Ishikawa (cell line): ENCODE measurements around the gene PLEKHA3.

ENCODE experiments used
- CEBPB ChIP-seq: IDR thresholded peaks from 2 replicates; pipeline ENCODE4 v1.6.1; 2012
- EGR1 ChIP-seq: IDR thresholded peaks from 2 replicates; pipeline ENCODE4 v1.6.1; 2012
- EP300 ChIP-seq: IDR thresholded peaks from 2 replicates; pipeline ENCODE4 v1.6.1; 2012; ENCODE audit warnings: borderline replicate concordance
- FOXM1 ChIP-seq: IDR thresholded peaks from 2 replicates; pipeline ENCODE4 v1.6.1; 2012; ENCODE audit warnings: low read depth, borderline replicate concordance
- NFIC ChIP-seq: IDR thresholded peaks from 2 replicates; pipeline ENCODE4 v1.6.1; 2012
- RAD21 ChIP-seq: IDR thresholded peaks from 2 replicates; pipeline ENCODE4 v1.6.1; 2012; ENCODE audit warnings: low read depth
- TAF1 ChIP-seq: IDR thresholded peaks from 2 replicates; pipeline ENCODE4 v1.6.1; 2012; ENCODE audit warnings: low read depth, mild to moderate bottlenecking
- TCF12 ChIP-seq: IDR thresholded peaks from 2 replicates; pipeline ENCODE4 v1.6.1; 2012; ENCODE audit warnings: low read depth
- TEAD4 ChIP-seq: IDR thresholded peaks from 2 replicates; pipeline ENCODE4 v1.6.1; 2012
- YY1 ChIP-seq: IDR thresholded peaks from 2 replicates; pipeline ENCODE4 v1.6.1; 2012; ENCODE audit warnings: low read depth
- ZBTB7A ChIP-seq: IDR thresholded peaks from 2 replicates; pipeline ENCODE4 v1.6.1; 2012; ENCODE audit warnings: low read depth
- TF ChIP-seq, protein P1 (sequence below): IDR thresholded peaks from 2 replicates; pipeline ENCODE4 v1.6.1; 2012
- TF ChIP-seq, protein P2 (sequence below): IDR thresholded peaks from 2 replicates; pipeline ENCODE4 v1.6.1; 2012
- TF ChIP-seq, protein P3 (sequence below): IDR thresholded peaks from 2 replicates; pipeline ENCODE4 v1.6.1; 2012; ENCODE audit warnings: low read depth, mild to moderate bottlenecking

PLEKHA3 gene

DNA sequence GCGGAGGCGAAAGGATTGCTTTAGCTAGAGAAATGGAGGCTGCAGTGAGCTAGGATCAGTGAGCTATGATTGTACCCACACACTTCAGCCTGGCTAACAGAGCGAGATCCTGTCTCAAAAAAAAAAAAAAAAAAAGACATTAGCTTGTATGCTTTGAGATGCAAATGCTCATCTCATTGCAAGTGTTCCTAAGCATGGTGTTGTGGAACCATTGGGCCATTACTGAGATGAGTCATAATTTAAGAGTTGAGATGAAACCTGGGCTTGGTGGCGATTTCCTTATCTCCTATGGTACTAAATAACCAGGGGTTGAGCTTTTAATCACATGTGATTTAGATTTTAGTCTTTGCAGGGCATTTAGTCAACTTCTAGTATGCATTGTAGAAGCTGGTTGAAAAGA, 2.2 kb downstream of the PLEKHA3 start:
- no peak for TF ChIP-seq FOXM1
- TF ChIP-seq EP300, result no peak
- no peak for TF ChIP-seq YY1
- TF ChIP-seq TEAD4, result no peak
- no peak for TF ChIP-seq TAF1
- TF ChIP-seq EGR1, result no peak
- TF ChIP-seq, protein P1, sequence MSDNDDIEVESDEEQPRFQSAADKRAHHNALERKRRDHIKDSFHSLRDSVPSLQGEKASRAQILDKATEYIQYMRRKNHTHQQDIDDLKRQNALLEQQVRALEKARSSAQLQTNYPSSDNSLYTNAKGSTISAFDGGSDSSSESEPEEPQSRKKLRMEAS, result no peak
- TF ChIP-seq RAD21, result no peak

DNA sequence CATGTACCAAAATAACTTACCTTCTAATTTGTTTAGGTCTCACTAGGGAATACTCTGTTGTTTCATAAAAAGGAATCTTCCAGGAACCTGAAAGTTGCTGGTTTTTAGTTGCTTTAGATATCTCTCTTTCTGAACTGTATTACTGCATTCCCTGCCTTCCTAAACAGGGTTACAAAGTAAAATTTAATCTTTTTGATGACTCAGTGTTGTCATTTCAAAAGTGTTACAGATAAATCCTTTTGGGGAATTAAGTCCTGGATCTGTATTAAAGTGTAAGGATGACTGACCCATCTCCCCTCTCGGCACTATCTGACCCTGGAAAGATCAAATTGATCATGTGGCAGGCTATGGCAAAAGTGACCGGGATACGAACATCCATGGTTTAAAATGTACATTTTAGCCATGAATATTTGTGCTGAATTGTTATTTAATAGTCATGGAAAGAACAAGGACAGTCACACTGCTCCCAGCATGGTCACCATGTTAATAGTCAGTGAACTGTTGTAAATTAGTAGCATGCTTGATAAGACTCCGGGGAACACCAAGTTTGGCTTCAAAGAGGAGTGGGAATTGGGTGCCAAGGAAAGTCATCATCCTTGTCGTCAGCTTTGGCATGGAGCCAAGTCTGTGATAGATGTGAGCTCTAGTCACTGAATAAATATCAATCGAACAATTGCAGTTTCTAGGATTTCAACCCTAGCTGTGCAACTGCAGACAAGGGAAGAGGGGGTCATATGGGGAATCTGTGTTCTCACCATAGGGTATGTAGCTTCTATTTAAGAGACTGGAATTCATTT, 4.2 kb downstream of the PLEKHA3 start:
- TF ChIP-seq EGR1, result no peak
- TF ChIP-seq, protein P2, sequence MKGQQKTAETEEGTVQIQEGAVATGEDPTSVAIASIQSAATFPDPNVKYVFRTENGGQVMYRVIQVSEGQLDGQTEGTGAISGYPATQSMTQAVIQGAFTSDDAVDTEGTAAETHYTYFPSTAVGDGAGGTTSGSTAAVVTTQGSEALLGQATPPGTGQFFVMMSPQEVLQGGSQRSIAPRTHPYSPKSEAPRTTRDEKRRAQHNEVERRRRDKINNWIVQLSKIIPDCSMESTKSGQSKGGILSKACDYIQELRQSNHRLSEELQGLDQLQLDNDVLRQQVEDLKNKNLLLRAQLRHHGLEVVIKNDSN, result no peak
- TF ChIP-seq, protein P1, result no peak
- no peak for TF ChIP-seq YY1
- no peak for TF ChIP-seq TAF1
- TF ChIP-seq, protein P3, sequence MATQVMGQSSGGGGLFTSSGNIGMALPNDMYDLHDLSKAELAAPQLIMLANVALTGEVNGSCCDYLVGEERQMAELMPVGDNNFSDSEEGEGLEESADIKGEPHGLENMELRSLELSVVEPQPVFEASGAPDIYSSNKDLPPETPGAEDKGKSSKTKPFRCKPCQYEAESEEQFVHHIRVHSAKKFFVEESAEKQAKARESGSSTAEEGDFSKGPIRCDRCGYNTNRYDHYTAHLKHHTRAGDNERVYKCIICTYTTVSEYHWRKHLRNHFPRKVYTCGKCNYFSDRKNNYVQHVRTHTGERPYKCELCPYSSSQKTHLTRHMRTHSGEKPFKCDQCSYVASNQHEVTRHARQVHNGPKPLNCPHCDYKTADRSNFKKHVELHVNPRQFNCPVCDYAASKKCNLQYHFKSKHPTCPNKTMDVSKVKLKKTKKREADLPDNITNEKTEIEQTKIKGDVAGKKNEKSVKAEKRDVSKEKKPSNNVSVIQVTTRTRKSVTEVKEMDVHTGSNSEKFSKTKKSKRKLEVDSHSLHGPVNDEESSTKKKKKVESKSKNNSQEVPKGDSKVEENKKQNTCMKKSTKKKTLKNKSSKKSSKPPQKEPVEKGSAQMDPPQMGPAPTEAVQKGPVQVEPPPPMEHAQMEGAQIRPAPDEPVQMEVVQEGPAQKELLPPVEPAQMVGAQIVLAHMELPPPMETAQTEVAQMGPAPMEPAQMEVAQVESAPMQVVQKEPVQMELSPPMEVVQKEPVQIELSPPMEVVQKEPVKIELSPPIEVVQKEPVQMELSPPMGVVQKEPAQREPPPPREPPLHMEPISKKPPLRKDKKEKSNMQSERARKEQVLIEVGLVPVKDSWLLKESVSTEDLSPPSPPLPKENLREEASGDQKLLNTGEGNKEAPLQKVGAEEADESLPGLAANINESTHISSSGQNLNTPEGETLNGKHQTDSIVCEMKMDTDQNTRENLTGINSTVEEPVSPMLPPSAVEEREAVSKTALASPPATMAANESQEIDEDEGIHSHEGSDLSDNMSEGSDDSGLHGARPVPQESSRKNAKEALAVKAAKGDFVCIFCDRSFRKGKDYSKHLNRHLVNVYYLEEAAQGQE, result no peak
- TF ChIP-seq NFIC, result peak; percentile 84

DNA sequence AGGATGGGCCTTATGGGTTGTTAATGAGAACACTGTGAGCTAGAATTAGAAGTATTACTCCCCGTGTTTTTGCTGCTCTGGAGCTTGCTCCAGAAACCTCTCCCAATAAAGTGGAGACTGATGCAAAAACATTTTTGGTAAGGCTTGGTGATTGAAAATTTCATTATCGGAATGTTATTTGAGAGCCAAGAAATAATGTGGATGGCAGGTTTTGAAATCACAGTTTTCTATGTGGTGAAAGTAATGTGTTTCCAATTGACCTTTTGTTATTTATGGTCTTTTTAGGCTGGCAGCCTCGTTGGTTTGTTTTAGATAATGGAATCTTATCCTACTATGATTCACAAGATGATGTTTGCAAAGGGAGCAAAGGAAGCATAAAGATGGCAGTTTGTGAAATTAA, 5.1 kb downstream of the PLEKHA3 start:
- no peak for TF ChIP-seq FOXM1
- no peak for TF ChIP-seq NFIC
- TF ChIP-seq ZBTB7A, result no peak
- TF ChIP-seq, protein P1, result no peak
- no peak for TF ChIP-seq TCF12

DNA sequence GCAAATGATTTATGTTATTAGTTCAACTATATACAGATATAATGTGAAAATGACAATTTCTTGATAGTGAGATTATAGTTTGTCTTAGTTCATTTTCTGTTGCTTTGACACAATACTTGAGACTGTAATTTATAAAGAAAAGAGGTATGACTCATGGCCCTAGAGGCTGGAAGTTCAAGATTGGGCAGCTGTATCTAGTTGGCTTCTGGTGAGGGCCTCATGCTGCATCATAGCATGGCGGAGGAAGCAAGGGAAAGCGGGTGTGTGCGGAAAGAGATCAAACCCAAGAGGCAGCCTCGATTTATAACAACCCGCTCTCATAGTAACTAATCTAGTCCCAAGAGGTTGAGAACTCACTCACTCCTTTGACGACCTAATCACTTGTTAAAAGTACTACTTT, 11.4 kb downstream of the PLEKHA3 start:
- TF ChIP-seq, protein P2, result no peak
- TF ChIP-seq, protein P3, result no peak
- TF ChIP-seq TCF12, result no peak

DNA sequence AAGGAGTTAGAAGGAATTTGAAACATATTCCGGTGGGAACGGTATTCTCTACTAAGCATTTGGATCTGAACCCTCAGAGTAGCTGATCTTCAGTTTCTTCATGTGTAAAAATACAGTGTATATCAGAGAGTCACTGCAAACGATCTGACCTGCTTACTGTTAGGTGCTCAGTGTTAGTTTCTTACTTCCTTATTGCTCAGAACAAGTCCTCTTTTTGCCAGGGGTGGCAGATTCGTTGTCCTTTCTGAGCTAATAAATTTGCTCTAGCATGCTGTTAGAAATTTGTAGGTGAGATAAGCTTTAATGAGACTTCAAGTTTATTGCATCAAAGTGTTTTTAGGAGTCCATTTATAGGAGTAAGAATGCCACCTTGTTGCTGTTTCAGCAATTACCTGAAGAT, 15.8 kb downstream of the PLEKHA3 start:
- no peak for TF ChIP-seq TEAD4

DNA sequence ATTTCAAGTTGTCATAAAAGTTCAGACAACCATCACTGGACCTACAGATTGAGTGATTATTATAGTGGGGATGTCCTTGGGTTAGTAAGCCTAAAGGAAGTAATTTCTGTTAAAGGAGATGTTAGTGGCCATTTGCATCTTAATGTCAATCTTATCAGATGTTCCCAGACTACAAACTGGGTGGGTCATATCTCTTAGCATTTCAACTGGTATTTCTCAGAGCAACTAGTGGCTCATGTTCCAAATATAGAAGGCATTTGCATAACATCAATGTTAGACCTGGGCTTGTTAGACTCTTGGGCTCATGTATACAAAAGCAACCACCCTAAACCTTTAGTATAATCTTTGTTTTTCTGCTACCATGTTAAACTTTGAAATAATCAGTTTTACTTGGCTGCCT, 17.9 kb downstream of the PLEKHA3 start:
- TF ChIP-seq ZBTB7A, result no peak
- no peak for TF ChIP-seq EP300
- TF ChIP-seq, protein P2, result no peak
- no peak for TF ChIP-seq TEAD4
- TF ChIP-seq NFIC, result no peak

DNA sequence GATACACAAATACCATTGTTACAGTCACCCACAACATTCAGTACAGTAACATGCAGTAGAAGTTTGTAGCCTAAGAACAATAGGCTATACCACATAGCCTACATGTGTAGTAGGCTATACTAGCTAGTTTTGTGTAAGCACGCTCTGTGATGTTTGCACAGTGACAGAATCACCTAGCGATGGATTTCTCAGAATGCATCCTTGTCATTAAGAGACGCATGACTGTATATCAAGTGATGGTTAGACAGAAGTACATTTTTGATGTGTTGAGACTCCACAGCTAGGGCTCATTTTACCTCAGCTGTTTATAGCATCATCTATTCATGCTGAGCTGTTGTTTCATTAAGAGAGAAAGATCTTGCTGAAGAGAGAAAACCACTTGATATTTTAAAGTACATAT, 19.4 kb downstream of the PLEKHA3 start:
- no peak for TF ChIP-seq CEBPB
- no peak for TF ChIP-seq TAF1
- TF ChIP-seq TCF12, result no peak
- TF ChIP-seq EGR1, result no peak
- TF ChIP-seq, protein P3, result no peak
- TF ChIP-seq, protein P2, result no peak
- no peak for TF ChIP-seq EP300
- TF ChIP-seq RAD21, result no peak
